Breast epithelium (tissue), 4 donors: ENCODE measurements around the gene RAB7B. TPM values are rescaled to one million over a fixed set of nuclear protein-coding genes. Genes with fewer than 3 reads are reported as not detected.

Source experiments
- DNase-seq, 2 donors: peaks; one replicate each; pipeline ENCODE4 v3.0.0-alpha.2; 2019; ENCODE audit warnings: low spot score in 2 of 2
- H3K27ac ChIP-seq, 2 donors: fragments of 200-600 bp; sonication (generic) in 1 of 2; one replicate each; pipeline ENCODE4 v1.5.1; 2016 to 2019; ENCODE audit warnings: mild to moderate bottlenecking in 1 of 2
- H3K27me3 ChIP-seq, 2 donors: fragments of 200-600 bp; sonication (generic) in 1 of 2; one replicate each; pipeline versions ENCODE4 v1.5.1 to v1.6.0; 2017 to 2019; ENCODE audit warnings: control low read depth in 1 of 2, mild to moderate bottlenecking in 1 of 2
- H3K36me3 ChIP-seq: fragments of 200-600 bp; one replicate; pipeline ENCODE4 v1.5.1; 2019
- H3K4me1 ChIP-seq, 2 donors: fragments of 200-600 bp; sonication (generic); one replicate each; pipeline ENCODE4 v1.5.1; 2016 to 2019; ENCODE audit warnings: control low read depth in 1 of 2
- H3K4me3 ChIP-seq, 3 donors: fragments of 200-600 bp; sonication (generic); 1 replicate in 2 of 3; 2 replicates in 1 of 3; pipeline ENCODE4 v1.5.1; 2016 to 2019; ENCODE audit warnings: mild to moderate bottlenecking in 3 of 3, moderate library complexity in 2 of 3
- H3K9me3 ChIP-seq, 2 donors: fragments of 200-600 bp; sonication (generic) in 1 of 2; one replicate each; pipeline ENCODE4 v1.5.1; 2016 to 2019; ENCODE audit warnings: control low read depth in 1 of 2
- POLR2A ChIP-seq: fragments of 450-650 bp; IDR thresholded peaks from one replicate; pipeline ENCODE4 v1.6.1; 2016; ENCODE audit warnings: antibody characterized with exemption, mild to moderate bottlenecking, moderate library complexity
- POLR2AphosphoS5 ChIP-seq, 3 donors: sonication (generic); formaldehyde crosslinking; IDR thresholded peaks; one replicate each; pipeline ENCODE4 v1.6.1; 2017; ENCODE audit warnings: antibody characterized with exemption in 3 of 3
- intact Hi-C: fragments of 100-400 bp; cut with DNase I; formaldehyde crosslinking; loops from one replicate; pipeline ENCODE4 v1.15.1; 2023; ENCODE audit warnings: low total_unique reads
- total RNA-seq, 3 donors: library from RNA; depleted of rRNA; stranded (reverse); fragments of >200 nt; gene quantifications; one replicate each; pipeline ENCODE4 v1.1.0, GENCODE V29; 2016
- TF ChIP-seq, protein P1 (sequence below), 3 donors: fragments of 450-650 bp; IDR thresholded peaks; one replicate each; pipeline ENCODE4 v1.5.1; 2016 to 2017; ENCODE audit warnings: antibody characterized with exemption in 3 of 3, mild to moderate bottlenecking in 3 of 3, moderate library complexity in 3 of 3

Gene RAB7B
- total RNA-seq, 3 donors from 2014 or later: 1.3 to 6.6 (median 2.9) TPM

DNA sequence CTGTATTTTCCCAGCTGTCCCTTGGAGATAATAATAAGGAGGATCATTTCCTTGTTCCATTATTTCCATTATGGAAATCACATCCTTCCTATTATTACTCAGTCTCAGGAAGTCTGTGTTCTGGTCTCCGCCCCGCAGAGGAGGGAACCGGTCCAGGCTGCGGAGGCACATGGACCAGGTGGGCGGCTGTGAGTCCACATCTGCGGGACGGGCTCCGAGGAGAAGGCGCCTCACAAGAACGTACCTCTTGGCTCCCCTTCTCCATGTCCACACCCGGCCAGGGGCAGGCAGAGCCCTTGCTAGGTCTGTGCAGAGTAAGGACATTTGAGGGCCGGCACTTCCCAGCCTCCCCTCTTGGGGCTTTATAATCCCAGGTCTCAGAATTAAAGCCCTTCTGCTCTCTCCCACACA lies 14.6 kb downstream of the RAB7B start:
- Histone ChIP-seq H3K27me3 (no peaks in the 10 kb centered on the region), H3K4me1 (peaks cover 0 to 10% of the 10 kb centered on the region in 2 donors), H3K4me3 (no peak overlapping the region), H3K27ac (peak overlapping the region in 1 of 2 donors; percentile 15), H3K9me3 (no peaks in the 10 kb centered on the region), H3K36me3 (no peaks in the 10 kb centered on the region)
- no peak for TF ChIP-seq POLR2A
- TF ChIP-seq, protein P1, sequence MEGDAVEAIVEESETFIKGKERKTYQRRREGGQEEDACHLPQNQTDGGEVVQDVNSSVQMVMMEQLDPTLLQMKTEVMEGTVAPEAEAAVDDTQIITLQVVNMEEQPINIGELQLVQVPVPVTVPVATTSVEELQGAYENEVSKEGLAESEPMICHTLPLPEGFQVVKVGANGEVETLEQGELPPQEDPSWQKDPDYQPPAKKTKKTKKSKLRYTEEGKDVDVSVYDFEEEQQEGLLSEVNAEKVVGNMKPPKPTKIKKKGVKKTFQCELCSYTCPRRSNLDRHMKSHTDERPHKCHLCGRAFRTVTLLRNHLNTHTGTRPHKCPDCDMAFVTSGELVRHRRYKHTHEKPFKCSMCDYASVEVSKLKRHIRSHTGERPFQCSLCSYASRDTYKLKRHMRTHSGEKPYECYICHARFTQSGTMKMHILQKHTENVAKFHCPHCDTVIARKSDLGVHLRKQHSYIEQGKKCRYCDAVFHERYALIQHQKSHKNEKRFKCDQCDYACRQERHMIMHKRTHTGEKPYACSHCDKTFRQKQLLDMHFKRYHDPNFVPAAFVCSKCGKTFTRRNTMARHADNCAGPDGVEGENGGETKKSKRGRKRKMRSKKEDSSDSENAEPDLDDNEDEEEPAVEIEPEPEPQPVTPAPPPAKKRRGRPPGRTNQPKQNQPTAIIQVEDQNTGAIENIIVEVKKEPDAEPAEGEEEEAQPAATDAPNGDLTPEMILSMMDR (IDR thresholded peaks at IDR 0.05): no peak
- no peak for TF ChIP-seq POLR2AphosphoS5 (IDR thresholded peaks at IDR 0.05)
- no peak for DNase-seq
- intact Hi-C loops: no loop called here

DNA sequence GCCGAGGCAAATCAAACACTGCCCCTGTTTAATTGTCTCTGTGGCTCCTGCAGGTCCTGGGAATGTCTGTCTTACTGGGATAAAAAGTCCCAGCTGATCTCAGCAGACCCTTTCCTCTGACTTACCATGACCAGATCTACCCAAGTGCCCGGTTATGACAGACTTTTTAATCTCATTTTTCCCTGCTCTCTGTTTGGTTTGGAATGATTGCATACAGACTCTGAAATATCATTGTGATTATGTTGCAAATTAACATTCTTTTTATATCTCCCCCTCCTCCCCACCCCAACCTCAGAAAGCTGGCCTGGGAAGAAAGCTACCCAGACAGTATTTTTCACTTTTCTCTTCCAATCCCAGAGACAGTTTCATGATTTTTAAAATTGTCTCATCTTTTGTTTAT lies 16.3 kb downstream of the RAB7B start:
- peaks cover 0 to 10% of the 10 kb centered on the region in 2 donors for H3K4me1 ChIP-seq
- intact Hi-C loops: no loop called here
- H3K36me3 ChIP-seq: no peaks in the 10 kb centered on the region
- H3K9me3 ChIP-seq: no peaks in the 10 kb centered on the region
- no peak overlapping the region for H3K4me3 ChIP-seq
- no peak for DNase-seq
- H3K27ac ChIP-seq: peak overlapping the region in 1 of 2 donors; percentile 23
- H3K27me3 ChIP-seq: no peaks in the 10 kb centered on the region
- TF ChIP-seq POLR2A: no peak
- TF ChIP-seq POLR2AphosphoS5 (IDR thresholded peaks at IDR 0.05): no peak
- TF ChIP-seq, protein P1 (IDR thresholded peaks at IDR 0.05): no peak

DNA sequence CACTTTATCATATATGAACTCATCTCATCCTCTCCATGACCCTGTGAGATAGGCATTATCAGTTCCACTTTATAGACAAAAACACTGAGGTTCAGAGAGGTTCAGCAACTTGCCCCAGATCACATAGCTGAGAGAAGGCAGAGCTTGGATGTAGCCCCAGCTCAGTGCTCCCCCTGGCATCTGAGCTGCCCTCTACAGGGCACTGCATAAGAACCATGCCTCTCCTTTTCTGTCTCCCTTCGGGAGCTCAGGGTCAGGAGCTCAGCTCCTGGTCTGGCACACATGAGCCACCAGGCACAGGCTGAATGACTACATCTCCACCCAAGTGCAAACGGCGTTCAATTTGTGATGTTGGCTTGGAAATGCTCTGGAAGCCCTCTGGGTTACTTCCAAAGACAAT lies 16.9 kb downstream of the RAB7B start:
- no peak for TF ChIP-seq POLR2AphosphoS5 (IDR thresholded peaks at IDR 0.05)
- TF ChIP-seq, protein P1 (IDR thresholded peaks at IDR 0.05): no peak
- no peak for TF ChIP-seq POLR2A
- Histone ChIP-seq H3K4me3 (no peak overlapping the region), H3K36me3 (no peaks in the 10 kb centered on the region), H3K27me3 (no peaks in the 10 kb centered on the region), H3K9me3 (no peaks in the 10 kb centered on the region), H3K27ac (no peak overlapping the region), H3K4me1 (peaks cover 0 to 10% of the 10 kb centered on the region in 2 donors)
- DNase-seq: no peak
- intact Hi-C loops: no loop called here

DNA sequence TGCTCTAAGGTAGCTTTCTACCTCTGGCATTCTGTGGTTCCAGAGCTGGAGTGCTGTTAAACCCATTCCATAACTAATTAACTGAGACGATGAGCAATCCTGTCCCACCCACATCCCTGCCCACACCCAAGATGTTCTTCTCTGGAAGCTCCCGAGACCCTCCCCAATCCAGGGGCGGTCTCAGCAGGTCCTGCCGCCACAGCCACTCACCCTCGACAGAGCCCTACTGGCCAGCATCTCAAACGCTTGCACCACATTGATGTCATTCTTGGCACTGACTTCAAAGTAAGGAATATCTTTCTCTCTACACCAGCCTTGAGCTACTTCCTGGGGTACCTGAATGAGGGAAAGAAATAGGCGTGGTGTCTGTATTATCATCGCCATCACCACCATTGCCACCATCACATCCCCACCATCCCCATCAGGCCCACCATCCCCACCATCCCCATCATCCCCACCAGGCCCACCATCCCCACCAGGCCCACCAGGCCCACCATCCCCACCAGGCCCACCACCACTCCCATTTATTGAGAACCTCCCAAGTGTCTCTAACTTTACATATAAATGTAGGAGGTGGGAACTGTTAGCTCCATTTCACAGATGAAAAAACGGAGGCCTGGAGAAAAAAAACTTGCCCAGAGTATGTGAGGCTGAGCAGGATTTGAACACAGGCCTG lies 17.7 kb downstream of the RAB7B start:
- Histone ChIP-seq H3K9me3 (no peaks in the 10 kb centered on the region), H3K4me1 (peaks cover 0 to 10% of the 10 kb centered on the region in 2 donors), H3K4me3 (no peak overlapping the region), H3K36me3 (no peaks in the 10 kb centered on the region), H3K27me3 (no peaks in the 10 kb centered on the region), H3K27ac (peak overlapping the region; percentile 17 to 27)
- TF ChIP-seq, protein P1 (IDR thresholded peaks at IDR 0.05): no peak
- DNase-seq: no peak
- intact Hi-C loops: no loop called here

DNA sequence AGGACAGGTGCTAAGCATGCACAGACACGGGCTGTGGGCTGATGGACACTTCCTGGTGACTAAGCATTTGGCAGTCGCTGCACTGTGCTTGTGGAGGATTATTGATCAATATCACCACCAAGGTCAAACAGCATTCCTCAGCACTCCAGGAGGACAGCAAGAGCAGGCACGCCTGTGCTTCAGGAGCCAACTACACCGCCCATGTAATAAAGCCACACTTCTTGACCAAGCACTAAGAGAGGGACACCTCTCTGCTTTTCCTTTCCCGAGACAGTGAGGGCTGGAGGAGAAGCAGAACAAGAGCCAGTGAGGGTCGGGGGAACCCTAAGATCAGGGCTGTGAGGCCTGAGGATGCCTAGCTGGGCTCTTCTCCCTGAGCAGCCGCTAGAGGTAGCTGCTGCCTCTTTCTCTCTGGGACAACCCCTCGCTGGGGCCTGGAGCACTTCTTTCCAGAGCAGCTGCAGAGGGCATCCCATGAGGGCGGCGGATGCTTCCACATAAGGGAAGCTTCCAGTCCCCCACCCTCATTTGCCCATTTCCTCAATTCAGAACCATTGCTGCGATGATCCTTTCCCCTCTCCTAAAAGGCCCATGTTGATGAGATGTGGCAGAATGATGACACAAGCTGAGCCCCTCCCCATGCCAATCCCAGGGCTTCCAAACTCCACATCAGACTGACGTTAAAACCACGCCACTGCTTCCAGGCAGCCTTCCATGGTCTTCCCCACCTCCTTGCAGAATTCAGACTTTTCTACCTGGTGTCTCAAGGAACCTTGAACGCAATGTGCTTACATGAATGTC lies 19.1 kb downstream of the RAB7B start:
- peak; percentile 80 to 90 for DNase-seq
- peaks cover 0 to 10% of the 10 kb centered on the region in 2 donors for H3K4me1 ChIP-seq
- intact Hi-C loops: loop anchor here (5.0 kb wide), 2 partner anchors 123 to 1428 kb away; no protein-coding TSS in a partner anchor
- H3K9me3 ChIP-seq: no peaks in the 10 kb centered on the region
- H3K4me3 ChIP-seq: peak overlapping the region in 1 of 3 donors; percentile 15
- H3K36me3 ChIP-seq: no peaks in the 10 kb centered on the region
- H3K27me3 ChIP-seq: no peaks in the 10 kb centered on the region
- H3K27ac ChIP-seq: peak overlapping the region; percentile 69 to 74
- TF ChIP-seq POLR2AphosphoS5 (IDR thresholded peaks at IDR 0.05) (peak in 1 of 3 donors; percentile 41), POLR2A (no peak)
- TF ChIP-seq, protein P1 (IDR thresholded peaks at IDR 0.05): peak in 2 of 3 donors; percentile 65 to 71
